Measurements from ENCODE around the gene GPR84.
"Not testable (repeated sequence)": the region's sequence is repeated elsewhere in the genome, so short reads cannot be mapped to it uniquely, and the experiment has no call there.

Gene GPR84

GRCh38 chr12:54356228-54356627 is 8.1 kb downstream of the GPR84 start:
- Histone ChIP-seq H3K27me3 (no peaks in the 10 kb centered on the region), H3K36me3 (peaks cover 0 to 5% (median 2%) of the 10 kb centered on the region in 3 donors), H3K4me1 (peaks cover 0 to 46% (median 25%) of the 10 kb centered on the region in 4 donors), H3K9me3 (no peaks in the 10 kb centered on the region), H3K27ac (no peak overlapping the region), H3K4me3 (no peak overlapping the region)
- TF ChIP-seq, protein P1, sequence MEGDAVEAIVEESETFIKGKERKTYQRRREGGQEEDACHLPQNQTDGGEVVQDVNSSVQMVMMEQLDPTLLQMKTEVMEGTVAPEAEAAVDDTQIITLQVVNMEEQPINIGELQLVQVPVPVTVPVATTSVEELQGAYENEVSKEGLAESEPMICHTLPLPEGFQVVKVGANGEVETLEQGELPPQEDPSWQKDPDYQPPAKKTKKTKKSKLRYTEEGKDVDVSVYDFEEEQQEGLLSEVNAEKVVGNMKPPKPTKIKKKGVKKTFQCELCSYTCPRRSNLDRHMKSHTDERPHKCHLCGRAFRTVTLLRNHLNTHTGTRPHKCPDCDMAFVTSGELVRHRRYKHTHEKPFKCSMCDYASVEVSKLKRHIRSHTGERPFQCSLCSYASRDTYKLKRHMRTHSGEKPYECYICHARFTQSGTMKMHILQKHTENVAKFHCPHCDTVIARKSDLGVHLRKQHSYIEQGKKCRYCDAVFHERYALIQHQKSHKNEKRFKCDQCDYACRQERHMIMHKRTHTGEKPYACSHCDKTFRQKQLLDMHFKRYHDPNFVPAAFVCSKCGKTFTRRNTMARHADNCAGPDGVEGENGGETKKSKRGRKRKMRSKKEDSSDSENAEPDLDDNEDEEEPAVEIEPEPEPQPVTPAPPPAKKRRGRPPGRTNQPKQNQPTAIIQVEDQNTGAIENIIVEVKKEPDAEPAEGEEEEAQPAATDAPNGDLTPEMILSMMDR (IDR thresholded peaks at IDR 0.05) = no peak
- intact Hi-C loops (cut with DNase I; ENCODE audit: low total_unique reads) = no loop called here
- DNase-seq = no peak

GRCh38 chr12:54355104-54355815 is 9.0 kb downstream of the GPR84 start:
- peaks cover 0 to 37% (median 22%) of the 10 kb centered on the region in 4 donors for H3K4me1 ChIP-seq
- H3K4me3 ChIP-seq = no peak overlapping the region
- no peaks in the 10 kb centered on the region for H3K9me3 ChIP-seq
- TF ChIP-seq, protein P1 (IDR thresholded peaks at IDR 0.05) = no peak
- peaks cover 5 to 14% (median 11%) of the 10 kb centered on the region in 3 donors for H3K36me3 ChIP-seq
- no peaks in the 10 kb centered on the region for H3K27me3 ChIP-seq
- H3K27ac ChIP-seq = no peak overlapping the region
- intact Hi-C loops (cut with DNase I; ENCODE audit: low total_unique reads) = no loop called here
- DNase-seq = no peak

DNA sequence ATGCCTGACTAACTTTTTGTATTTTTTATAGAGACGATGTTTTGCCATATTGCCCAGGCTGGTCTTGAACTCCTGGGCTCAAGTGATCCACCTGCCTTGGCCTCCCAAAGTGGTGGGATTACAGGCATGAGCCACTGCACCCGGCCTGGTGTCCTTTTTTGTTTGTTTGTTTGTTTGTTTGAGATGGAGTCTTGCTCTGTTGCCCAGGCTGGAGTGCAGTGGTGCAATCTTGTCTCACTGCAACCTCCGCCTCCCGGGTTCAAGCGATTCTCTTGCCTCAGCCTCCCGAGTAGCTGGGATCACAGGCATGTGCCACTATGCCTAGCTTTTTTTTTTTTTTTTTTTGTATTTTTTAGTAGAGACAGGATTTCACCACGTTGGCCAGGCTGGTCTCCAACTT is 10.0 kb downstream of the GPR84 start:
- H3K27me3 ChIP-seq; H3K27ac ChIP-seq; DNase-seq; intact Hi-C loops (cut with DNase I; ENCODE audit: low total_unique reads); H3K4me3 ChIP-seq; H3K9me3 ChIP-seq: not testable (repeated sequence)
- H3K4me1 ChIP-seq = peaks cover 0 to 31% (median 19%) of the 10 kb centered on the region in 4 donors
- H3K36me3 ChIP-seq = peaks cover 14 to 24% (median 20%) of the 10 kb centered on the region in 3 donors

DNA sequence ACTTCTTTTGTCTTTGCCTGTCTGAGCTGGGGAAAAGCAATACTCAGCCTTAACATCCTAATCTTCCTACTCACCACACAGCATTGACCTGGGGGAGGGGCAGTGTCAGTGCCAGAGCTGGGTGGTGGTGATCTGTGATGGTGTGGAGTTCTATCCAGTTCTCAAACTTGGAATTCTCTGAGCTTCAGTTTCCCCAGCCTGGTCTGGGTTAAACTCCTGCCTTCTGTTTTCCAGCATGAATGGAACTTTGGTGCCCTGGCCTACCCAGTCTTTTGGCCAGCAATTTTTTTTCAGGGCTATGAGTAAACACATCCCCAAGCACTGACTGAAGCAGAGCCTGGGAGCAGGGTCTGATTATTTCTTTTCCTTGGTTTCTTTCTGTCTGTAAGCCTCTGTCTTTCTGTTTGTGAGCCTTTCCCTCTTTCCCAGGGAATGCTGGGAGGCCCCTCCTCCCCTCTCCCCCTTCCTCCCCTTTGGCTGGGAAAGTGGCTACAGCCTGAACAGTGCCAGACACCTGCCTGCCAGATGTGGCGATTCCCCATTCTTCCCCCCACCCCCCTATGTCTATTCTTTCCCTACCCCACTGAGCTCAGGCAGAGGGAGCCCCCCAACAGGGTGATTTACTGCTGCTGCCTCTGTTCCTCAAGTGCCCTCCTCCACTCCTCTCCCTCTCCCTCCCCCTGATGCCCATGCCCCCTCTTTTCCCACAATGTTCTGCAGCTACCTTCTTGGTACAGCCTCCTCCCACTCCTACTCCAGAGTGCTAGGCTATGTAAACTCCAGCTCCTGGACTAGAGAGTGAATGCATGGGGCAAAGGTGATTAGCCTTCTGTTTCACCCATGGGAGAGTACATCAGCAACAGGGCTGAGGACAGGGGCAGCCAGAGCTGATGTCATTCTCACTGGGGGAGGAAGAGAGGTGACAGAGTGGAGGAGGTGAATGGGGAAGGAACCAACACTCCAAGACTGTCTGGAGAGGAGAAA is 11.1 kb downstream of the GPR84 start:
- no peaks in the 10 kb centered on the region for H3K9me3 ChIP-seq
- TF ChIP-seq, protein P1 (IDR thresholded peaks at IDR 0.05) = no peak
- H3K27ac ChIP-seq = peak overlapping the region; percentile 8 to 56
- H3K4me3 ChIP-seq = no peak overlapping the region
- peaks cover 25 to 35% (median 31%) of the 10 kb centered on the region in 3 donors for H3K36me3 ChIP-seq
- peaks cover 0 to 28% (median 18%) of the 10 kb centered on the region in 4 donors for H3K4me1 ChIP-seq
- intact Hi-C loops (cut with DNase I; ENCODE audit: low total_unique reads) = no loop called here
- no peak for DNase-seq
- no peaks in the 10 kb centered on the region for H3K27me3 ChIP-seq

GRCh38 chr12:54352022-54352531 is 12.2 kb downstream of the GPR84 start:
- peaks cover 0 to 22% (median 15%) of the 10 kb centered on the region in 4 donors for H3K4me1 ChIP-seq
- H3K27ac ChIP-seq = peak overlapping the region; percentile 8 to 56
- intact Hi-C loops (cut with DNase I; ENCODE audit: low total_unique reads) = no loop called here
- peak overlapping the region; percentile 8 to 15 for H3K4me3 ChIP-seq
- H3K9me3 ChIP-seq = no peaks in the 10 kb centered on the region
- peak in 1 of 2 donors; percentile 73 for DNase-seq
- no peaks in the 10 kb centered on the region for H3K27me3 ChIP-seq
- TF ChIP-seq, protein P1 (IDR thresholded peaks at IDR 0.05) = no peak
- peaks cover 36 to 46% (median 42%) of the 10 kb centered on the region in 3 donors for H3K36me3 ChIP-seq
